Stimulated activated CD4-positive, alpha-beta T cell treated with anti-CD3 and anti-CD28 coated beads, Interleukin-12 subunit alpha, Interleukin-12 subunit beta, amount 100 ng/mL, for 24 hours (primary cell): ENCODE results near the gene APP.
"Not testable (repeated sequence)": the region's sequence is repeated elsewhere in the genome, so short reads cannot be mapped to it uniquely, and the experiment has no call there.

ENCODE experiments used
- DNase-seq, 2 experiments: peaks; one replicate each; pipeline ENCODE4 v3.0.0-alpha.2; 2020; ENCODE audit warnings: low read depth in 2 of 2

Gene APP

DNA sequence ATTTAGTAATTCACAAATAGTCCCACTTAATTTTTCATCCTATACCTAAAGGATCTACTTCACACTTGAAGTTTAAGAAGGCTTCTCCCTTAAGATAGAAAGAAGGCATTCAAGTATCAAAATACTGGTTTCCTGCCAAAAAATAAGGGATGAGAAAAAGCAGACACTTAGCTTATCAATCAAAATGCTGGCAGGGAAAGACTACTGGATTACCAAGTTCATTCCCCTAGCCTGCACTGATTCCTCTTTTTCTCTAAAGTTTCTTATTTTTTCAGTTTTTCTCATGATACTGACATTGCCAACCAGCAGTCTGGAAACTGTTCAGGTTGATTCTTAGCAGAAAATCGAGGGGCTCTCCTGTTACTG lies 231.2 kb downstream of the APP start:
- DNase-seq: no peak

DNA sequence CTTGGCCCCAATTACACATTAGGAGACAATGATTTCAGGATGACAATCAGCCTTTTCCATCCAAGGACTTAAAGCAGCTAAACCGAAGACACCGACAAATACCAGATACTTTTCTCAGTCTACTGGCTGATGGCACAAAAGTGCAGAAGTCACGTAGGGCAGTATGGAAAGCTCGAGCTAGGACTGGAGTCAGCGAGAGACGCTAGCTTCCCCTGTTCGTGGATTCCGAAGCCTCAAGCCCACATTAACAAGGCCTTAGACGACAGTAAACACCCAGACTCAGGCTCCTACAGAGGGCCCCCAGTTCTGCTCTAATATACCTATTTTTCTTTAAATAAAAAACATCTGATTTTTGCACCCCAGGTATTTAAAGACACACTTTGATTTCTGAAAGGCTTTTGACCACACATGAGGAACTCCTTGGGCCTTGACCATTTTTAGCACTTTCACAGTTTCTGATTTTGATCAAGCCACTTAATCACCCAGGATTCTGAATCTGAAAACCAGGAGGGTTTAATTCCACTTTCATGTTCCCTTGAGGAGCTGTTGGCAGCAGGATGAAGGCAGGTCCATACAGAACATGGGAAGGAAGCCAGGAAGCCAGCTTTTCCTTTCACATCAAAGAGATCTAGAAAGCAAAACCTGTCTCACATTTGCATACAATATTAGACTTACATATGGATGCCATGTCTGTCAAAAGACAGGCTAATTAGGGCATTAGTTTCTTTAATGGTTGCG lies 231.7 kb downstream of the APP start:
- no peak for DNase-seq

DNA sequence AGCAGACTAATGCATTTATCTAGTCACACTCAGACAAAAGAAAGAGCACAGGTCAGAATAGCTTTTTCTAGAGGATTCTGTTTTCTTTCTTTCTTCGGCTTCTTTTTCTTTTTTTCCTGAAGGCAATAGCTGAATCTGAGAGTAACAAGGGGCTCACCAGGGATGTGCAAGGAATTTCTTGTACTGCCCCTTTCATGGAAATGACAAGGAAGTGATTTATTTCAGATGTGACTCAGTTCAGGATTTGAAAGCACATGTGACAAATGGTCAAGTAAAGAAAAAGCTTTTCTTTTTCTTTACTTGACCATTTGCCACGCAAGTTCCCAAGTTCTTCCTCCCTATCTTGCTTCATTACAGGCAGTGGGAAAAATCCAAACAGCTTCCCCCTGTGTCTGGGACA lies 233.8 kb downstream of the APP start:
- DNase-seq: no peak

DNA sequence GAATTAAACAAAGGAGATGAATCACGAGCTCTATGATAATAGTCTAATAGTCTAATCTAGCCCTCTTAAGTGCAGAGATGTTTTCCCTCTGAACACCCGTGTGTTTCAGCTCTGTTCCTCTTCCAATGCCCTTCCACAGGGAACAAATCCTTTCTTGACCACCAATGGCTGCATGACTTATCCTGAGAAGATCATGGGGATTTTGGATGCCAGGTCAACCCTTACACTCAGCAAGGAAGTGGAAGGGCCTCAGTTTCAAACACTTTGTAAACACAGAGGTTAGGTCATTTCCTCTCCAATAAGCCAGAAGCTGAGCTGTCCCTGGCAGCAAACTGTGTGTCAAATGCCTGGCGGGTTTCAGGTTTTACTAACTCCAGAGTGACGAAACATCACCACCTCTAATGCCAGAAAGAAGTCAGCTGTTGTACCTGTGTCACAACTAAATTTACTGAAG lies 235.8 kb downstream of the APP start:
- no peak for DNase-seq

DNA sequence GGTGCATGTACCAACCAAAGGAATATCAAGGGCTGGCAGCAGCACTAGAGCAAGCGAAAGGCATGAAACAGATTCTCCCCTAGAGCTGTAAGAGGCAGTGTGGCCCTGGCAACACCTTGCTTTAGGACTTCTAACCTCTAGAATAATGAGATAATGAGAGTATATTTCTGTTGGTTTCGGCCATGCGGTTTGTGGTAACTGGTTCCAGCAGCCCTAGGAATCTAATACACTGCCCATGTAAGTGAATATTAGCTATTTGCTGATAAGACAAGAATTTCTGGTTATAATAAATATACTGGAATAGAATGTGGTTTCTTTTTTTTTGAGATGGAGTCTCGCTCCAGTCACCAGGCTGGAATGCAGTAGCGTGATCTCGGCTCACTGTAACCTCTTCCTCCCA lies 236.4 kb downstream of the APP start:
- DNase-seq: no peak

DNA sequence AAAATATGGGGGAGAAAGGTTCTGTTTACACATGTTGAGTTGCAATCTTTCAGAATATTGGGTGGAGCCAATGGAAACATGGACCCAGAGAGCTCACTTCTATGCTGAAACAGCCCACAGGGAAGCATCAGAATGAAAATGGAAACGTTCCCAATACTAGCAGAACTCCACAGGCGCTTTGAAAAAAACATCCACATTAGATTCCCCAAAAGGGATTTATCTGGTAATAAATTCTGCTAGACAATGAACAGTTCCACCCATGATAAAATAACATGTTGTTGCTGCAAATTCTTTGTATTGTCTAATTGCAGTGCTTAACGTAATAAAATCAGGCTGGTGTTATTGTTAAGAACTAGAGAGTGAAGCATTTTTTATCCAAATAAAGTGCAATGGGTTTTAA lies 238.8 kb downstream of the APP start:
- no peak for DNase-seq

DNA sequence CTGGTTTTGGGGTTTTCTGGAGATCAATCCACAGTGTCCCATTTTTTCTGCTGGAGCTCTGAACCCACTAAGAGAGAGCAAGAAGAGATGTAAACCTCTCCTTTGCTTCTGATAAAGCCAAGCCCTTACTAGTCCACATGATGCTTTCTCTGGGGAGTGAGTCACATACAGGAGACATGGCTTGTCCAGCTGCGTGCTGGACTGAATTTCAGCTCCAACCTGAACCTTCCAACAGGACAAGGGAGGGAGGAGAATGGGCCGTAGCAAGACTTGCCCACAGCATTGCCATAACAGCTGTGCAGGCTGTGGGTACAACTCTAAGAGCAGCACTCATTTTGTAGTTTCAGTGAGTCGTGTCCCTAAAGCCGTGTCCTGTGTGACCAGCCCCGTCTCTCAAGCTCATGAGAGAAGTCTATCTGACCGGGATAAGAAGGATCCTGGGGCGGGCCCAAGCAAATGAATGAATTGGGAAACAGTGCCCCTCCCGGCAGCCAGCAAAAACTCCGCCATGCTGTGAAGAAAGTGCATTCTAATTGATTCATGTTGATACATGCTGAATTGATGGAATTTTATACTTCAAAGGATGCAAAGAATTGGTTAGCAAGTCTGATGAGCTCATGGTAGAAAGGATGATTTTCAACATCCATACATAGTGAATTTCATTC lies 240.6 kb downstream of the APP start:
- no peak for DNase-seq

DNA sequence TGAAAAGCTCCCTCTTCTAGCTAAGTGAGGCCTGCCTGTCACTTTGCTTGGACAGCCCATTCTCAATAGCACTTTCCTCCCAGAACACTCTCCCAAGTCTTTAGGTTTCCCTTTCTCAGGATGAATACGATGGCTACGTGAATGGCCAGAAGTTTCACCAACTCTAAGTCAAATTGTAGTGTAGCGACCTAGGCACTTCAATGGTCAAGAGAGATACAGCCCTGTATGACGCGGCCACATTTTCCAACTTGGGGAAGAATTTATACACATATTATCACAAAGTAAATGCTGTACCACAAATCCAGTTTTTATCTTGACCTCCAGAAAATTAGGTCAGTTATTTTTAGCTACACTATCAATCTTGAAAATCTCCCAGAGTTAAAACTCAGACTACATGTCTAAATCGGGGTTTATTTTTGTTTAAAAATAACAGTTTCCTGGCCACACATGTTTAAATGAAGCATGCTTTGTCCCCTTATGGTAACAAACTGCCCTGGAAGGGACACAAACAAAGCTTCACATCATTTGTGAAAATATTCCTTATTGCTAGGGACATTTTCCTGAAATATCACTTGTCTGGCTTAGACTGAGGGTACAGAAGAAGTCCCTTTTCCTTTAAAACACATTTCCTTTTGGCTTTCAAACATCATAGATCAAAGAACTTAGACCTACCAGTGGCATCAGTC lies 243.2 kb downstream of the APP start:
- no peak for DNase-seq

DNA sequence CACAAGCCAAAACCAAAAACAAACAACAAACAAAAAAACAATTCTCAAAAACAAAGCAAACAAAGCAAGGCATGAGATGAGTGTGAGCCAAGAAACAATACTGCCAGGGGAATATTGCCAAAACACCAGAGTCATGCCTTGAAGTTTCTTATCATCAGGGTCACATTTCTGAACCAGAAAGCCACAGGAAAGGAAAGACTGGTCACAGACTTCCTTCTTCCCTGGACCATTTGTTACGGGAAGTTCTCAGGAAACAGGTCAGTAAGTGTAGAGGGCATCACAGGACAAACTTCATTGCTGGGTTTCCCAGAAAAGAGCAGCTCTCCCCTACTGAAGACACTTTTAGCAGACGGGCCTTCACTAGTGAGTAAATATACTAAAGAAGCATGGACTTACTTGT lies 244.6 kb downstream of the APP start:
- DNase-seq: no peak

DNA sequence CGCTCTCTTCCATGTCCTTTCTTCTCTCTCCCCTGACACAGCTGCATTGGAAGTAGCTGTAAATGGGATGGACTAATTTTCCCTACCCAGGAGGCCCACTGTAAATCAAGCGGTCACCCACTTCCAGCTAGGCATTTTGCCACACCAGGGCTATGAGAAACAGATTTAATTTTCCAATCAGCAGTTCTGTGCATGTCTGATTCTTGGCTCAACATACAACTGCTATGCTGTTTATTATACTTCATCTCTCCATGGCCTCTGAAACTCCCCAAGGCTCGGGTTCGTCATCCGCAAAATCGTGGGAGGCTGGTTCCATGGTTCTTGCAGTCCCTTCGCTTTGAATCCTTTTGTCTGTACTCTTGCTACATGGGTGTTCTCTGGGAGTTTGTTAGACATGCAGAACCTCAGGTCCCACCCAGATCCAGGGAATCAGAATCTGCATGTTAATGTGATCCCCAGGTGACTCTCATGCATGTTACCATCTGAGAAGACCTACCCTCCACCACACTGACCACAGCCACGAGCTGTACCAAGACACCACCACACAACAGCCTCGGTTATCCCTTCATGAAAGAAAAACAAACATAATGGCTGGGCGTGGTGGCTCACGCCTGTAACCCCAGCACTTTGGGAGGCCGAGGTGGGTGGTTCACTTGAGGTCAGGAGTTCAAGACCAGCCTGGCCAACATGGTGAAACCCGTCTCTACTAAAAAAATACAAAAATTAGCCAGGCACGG lies 245.3 kb downstream of the APP start:
- DNase-seq: no peak

DNA sequence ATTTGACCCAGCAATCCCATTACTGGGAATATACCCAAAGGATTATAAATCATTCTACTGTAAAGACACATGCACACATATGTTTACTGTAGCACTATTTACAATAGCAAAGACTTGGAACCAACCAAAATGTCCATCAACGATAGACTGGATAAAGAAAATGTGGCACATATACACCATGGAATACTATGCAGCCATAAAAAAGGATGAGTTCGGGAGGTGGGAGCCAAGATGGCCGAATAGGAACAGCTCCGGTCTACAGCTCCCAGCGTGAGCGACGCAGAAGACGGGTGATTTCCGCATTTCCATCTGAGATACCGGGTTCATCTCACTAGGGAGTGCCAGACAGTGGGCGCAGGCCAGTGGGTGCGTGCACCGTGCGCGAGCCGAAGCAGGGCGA lies 252.4 kb downstream of the APP start:
- DNase-seq: not testable (repeated sequence)

DNA sequence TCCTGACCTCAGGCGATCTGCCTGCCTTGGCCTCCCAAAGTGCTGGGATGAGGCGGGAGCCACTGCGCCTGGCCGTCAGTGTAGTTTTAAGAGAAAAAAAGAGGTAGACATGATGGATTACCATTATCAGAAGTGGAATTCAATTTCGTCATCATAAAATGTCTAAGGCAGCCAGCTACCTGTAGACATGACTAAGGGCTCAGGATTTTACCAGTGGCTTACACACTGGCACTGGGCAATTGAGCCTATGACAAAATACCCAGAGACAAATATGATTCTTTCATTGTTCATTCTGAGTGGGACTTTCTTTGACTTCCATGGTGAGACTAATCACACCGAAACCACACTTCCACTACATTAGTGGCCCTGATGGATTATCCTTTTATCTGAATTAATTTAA lies 254.3 kb downstream of the APP start:
- DNase-seq: no peak

DNA sequence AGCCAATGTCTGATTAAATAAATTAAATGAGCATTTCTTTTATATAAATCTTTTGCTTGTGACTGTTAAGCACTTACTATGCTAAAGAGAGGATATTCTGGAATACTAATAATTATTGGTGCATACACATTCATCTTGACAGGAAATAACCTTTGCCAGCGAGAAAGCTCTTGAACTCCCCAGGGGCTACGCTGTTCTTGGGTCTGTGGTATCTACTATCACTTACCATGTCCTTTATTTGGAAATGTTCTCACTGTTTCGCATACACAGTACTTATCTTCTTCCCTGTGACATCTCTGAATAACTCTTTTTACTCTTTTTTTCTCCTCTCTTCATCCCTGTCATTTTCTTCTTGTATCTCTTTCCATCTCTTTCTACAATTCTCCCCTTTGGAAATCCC lies 257.1 kb downstream of the APP start:
- DNase-seq: no peak

DNA sequence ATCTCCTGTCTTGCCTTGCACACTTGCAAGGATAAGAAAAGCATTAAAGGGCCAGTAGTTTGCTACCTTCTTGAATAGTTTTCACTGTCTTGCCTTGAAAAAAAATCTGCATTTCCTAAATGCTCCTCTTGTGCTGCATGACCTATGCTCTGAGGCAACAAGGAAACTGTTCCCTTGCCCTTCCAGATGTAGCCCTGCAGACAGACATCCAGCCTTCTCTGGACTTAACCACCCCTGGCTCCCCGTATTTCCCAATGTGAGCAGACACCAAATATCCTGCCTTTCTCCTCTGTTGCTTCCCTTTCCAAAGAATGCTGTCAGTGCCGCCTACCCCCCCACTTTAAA lies 258.2 kb downstream of the APP start:
- no peak for DNase-seq

DNA sequence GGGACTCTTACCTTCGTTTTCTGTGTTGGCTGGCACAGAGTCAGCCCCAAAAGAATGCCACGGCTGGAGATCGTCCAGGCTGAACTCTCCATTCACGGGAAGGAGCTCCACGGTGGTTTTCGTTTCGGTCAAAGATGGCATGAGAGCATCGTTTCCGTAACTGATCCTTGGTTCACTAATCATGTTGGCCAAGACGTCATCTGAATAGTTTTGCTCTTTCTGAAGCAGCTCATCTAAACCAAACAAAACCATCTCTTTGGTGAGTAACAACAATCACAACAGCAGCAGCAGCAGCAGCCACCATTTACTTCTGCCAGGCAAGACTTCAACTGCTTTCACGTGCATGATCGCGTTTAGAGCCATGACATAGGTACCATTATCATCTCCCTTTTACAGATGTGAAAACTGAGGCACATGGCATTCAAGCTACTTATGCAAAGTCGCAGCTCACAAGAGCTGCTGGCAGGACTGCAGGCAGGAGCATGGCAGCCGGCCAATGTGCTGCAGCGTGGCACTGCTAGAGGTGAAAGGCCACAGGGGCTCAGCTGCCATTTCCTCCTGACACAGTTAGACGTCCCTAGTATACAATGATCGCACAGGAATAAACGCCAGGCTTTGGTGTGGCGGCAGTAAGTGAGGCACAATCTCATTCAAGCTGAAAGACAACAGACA lies 258.7 kb downstream of the APP start:
- no peak for DNase-seq

DNA sequence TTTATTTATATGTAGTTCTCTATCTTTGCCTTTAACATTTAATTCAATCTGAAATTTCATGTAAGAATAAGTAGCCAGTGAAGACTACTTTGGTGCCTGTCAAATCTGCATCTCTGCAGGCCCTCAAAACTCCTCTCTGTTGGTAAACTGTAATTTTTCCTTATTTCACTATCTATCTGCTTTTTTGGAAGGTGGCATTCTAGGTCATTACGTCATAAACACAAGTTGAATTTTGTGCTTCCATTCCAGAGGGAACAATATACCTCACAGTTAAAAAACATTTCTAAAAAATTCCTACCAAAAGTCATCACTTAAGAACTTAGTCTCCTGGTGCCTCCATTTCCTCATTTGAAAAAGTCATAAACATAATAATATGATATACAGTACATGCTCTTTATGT lies 259.8 kb downstream of the APP start:
- no peak for DNase-seq

DNA sequence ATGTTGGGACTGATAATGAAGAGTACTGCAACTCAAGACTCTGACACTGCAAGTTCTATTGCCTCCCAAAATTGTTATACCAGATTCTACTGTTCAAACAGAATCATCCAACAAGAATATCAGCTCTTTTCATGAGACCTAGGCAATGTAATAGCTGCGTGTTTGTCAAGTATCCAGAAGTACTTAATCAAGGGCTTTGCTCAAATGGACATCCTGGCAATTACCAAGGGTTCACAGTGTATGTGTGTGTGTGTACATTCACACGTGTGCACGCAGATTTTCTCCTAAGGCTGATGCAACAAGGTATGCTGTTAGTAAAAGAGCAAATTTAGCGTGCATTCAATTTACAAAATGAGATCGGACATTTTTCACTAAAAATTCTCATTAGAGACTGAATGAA lies 261.2 kb downstream of the APP start:
- no peak for DNase-seq

DNA sequence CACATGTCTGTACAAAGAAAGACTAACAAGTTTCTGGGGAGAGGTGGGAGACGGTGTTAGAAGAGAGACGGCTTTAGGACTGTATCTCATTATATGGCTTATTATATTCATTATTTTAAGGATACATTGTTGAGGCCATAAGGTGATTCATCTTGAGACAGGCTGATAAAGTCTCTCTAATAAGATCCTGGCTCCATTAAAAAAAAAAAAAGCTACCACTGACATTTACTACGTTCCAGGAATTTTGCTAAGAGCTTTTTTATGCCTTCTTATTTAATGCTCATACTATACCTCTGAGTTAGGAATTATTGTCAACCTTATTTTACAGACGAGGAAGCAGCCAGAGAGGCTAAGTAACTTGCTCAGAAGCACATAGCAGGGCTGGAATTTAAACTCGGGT lies 262.1 kb downstream of the APP start:
- DNase-seq: no peak

DNA sequence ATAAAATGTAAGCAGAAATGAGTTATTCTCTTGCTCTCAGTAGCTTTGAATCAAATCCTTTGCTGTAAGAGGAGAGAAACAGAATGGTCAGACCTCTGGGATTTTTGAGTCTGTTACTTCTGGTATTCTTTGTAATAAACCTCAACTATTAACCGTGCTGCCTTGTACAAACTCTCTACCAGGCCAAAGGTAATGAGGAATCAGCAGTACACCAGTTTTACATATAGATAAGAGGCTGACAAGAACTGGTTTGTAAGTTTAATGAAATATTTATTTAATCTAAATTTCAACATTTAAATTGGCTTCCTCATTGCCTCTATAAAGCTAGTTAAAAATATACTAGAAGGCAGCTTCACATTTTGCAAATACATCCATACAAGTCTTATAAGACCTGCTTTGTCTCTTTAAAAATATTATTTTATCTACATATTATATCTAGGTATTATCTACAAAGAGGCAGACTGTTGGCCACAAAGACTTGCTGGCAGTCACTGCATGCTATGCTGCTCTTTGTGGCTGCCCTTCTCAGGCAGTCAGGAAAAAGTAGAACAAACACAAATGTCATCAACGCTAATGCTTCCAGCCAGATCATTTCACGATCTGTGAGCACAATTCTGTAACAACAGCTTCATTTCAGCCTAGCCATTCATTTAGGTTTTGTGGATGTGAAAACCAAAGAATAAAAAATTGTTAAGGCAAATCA lies 262.8 kb downstream of the APP start:
- DNase-seq: no peak

DNA sequence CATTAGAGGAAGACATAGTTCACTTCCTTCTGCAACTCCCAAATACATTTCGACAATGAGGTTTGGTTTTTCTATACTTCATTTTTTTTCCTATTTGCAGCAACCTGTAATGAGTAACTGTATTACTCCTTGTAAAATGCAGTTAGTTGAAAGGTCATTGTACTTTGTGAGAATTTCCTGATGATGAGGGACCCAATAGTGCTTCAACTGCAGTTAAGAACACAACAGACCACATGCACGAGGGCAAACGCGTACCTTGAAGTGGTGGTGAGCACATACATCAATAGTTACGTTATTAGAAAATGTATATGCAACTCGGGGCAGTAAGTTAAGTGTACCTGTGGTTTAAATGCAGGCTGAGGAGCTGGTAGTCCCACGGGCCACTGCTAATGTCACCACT lies 264.0 kb downstream of the APP start:
- DNase-seq: no peak

DNA sequence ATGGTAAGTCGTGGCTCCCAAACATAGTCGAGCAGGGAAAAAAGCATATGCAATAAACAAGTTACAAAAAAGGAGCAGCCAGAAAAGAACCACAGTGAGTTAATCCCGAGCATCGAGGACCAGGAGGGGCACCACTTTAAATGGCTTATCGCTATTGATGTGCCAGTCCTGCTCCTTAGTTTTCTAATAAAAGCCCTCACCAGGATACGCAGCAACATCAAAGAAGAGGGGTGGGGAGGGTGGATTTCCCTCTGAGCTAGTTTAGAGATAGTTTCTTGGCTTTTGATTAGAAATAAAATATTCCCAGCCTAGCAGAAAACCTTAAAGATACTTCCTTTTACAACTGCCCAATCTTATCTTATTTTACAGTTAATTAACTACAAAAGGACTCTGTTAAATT lies 265.4 kb downstream of the APP start:
- DNase-seq: no peak
